Umbilical cord (tissue), 2 donors: ENCODE results near the gene SMARCB1. TPM values are rescaled to one million over a fixed set of nuclear protein-coding genes. Genes with fewer than 3 reads are reported as not detected.
A peak's percentile ranks its signal among the peaks of the same experiment; 100 is the strongest.

Experiments used
- DNase-seq: peaks from one replicate; pipeline ENCODE4 v3.0.0-alpha.2; 2015; ENCODE audit warnings: low spot score
- total RNA-seq: library from RNA; depleted of rRNA; stranded (reverse); fragments of >200 nt; gene quantifications from one replicate; pipeline ENCODE4 v1.2.3, GENCODE V29; 2014; ENCODE audit warnings: low replicate concordance; ENCODE audit not compliant: insufficient read depth

Gene SMARCB1
- total RNA-seq, 1 donor from 2014 or later: 8.9 TPM

- peak; percentile 47 for DNase-seq
Observed at GRCh38 chr22:23829845-23830372, 43.1 kb downstream of the SMARCB1 start.

GRCh38 chr22:23831261-23831660 lies 44.5 kb downstream of the SMARCB1 start:
- no peak for DNase-seq

GRCh38 chr22:23831781-23832180 lies 45.0 kb downstream of the SMARCB1 start:
- no peak for DNase-seq

- no peak for DNase-seq
Observed at GRCh38 chr22:23832226-23833016, 45.7 kb downstream of the SMARCB1 start.

- no peak for DNase-seq
Observed at GRCh38 chr22:23833017-23833751, 46.4 kb downstream of the SMARCB1 start.

- no peak for DNase-seq
Observed at GRCh38 chr22:23833911-23834317, 47.1 kb downstream of the SMARCB1 start.

GRCh38 chr22:23834406-23834792 lies 47.6 kb downstream of the SMARCB1 start:
- no peak for DNase-seq

GRCh38 chr22:23834793-23835483 lies 48.2 kb downstream of the SMARCB1 start:
- DNase-seq: no peak

- no peak for DNase-seq
Observed at GRCh38 chr22:23835484-23836144, 48.8 kb downstream of the SMARCB1 start.

GRCh38 chr22:23836281-23836680 lies 49.5 kb downstream of the SMARCB1 start:
- no peak for DNase-seq

- DNase-seq: no peak
Observed at GRCh38 chr22:23836692-23837495, 50.1 kb downstream of the SMARCB1 start.

- DNase-seq: no peak
Observed at GRCh38 chr22:23837496-23837859, 50.7 kb downstream of the SMARCB1 start.

- no peak for DNase-seq
Observed at GRCh38 chr22:23837911-23838680, 51.3 kb downstream of the SMARCB1 start.

- peak; percentile 98 for DNase-seq
Observed at GRCh38 chr22:23838681-23839468, 52.1 kb downstream of the SMARCB1 start, which contains the start of gene DERL3. DERL3 (minus strand) TSS chr22:23839006; CDS start chr22:23838987, 19 bp downstream.

GRCh38 chr22:23840026-23840425 lies 53.3 kb downstream of the SMARCB1 start:
- DNase-seq: no peak

GRCh38 chr22:23841292-23841691 lies 54.5 kb downstream of the SMARCB1 start:
- no peak for DNase-seq

- DNase-seq: no peak
Observed at GRCh38 chr22:23841736-23842445, 55.1 kb downstream of the SMARCB1 start.

GRCh38 chr22:23842599-23842998 lies 55.8 kb downstream of the SMARCB1 start:
- no peak for DNase-seq
